Measurements from ENCODE around the gene SUSD6. TPM values are rescaled to one million over a fixed set of nuclear protein-coding genes. Genes with fewer than 3 reads are reported as not detected.
A peak's percentile ranks its signal among the peaks of the same experiment; 100 is the strongest.

Gene SUSD6
- total and polyA plus RNA-seq, 2 experiments from 2014 or later: 2.8 to 3.4 TPM

DNA sequence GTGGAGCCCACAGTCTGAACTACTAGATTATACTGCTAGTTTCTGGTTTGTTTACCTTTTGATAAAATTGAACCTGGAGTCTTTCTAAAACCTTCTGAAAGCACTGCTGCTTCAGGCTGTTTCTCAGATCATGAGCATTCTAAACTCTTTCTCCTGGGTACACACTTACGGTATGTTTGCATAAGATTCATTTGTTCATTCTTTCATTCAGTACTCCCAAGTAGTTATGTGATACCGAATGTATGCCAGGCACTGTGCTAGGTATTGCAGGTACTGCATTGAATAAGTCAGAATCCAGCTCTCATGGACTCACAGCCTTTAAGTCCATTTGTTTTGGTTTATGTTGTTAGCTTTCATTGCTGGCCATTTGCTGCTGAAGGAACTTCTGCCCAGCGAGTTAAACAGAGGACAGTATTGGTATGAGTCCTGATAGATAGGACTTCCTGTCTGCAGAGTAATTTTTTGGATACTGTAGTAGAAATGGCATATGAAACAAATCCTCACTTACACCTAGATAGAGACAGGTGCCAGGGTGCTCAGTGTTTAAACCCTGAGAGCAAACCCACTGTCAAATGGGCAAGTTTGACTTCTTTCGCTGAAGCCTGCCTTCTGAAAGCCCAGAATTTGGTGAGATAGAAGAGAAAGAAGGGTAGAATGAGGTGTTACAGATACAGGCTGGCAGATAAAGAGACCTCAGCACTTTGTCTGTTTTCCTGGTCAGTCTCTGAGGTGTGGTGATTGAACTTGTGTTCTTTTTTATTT, 2.1 kb downstream of the SUSD6 start:
- H3K27me3 Mint-ChIP-seq (ENCODE audit: insufficient read depth, low read depth, poor library complexity): peaks cover 12% of the 10 kb centered on the region
- Histone ChIP-seq H2AFZ (no peak overlapping the region), H3K79me2 (replicated peaks; ENCODE audit: insufficient read depth) (no peaks in the 10 kb centered on the region), H3K27me3 (ENCODE audit: insufficient read depth) (peaks cover 19% of the 10 kb centered on the region), H3K9me2 (ENCODE audit: insufficient read depth) (no peaks in the 10 kb centered on the region), H3K4me3 (peak overlapping the region; percentile 86; the same call in 1 of the 2 replicates), H3K4me2 (peak overlapping the region; percentile 97; the same call in 1 of the 2 replicates), H3K27ac (ENCODE audit: low read depth) (no peak overlapping the region), H3F3A (replicated peaks; ENCODE audit: low read depth) (no peaks in the 10 kb centered on the region; the same call in 1 of the 2 replicates), H3K36me3 (ENCODE audit: insufficient read depth) (no peaks in the 10 kb centered on the region), H4K20me1 (replicated peaks; ENCODE audit: insufficient read depth) (no peaks in the 10 kb centered on the region), H3K4me1 (ENCODE audit: insufficient read depth) (peaks cover 16% of the 10 kb centered on the region)
- H3K4me1 Mint-ChIP-seq: peaks cover 46% of the 10 kb centered on the region
- no peaks in the 10 kb centered on the region for H3K9me3 Mint-ChIP-seq
- no peaks in the 10 kb centered on the region; the same call in 2 of the 3 replicates for H3K36me3 Mint-ChIP-seq (ENCODE audit: low read depth)
- no peak for TF ChIP-seq STAT1 (IDR thresholded peaks at IDR 0.05; ENCODE audit: unreplicated experiment)
- no peak overlapping the region for H3K27ac Mint-ChIP-seq
- H3K4me3 Mint-ChIP-seq: no peak overlapping the region
- ATAC-seq (no peak), DNase-seq (ENCODE audit: low spot score) (no peak)

DNA sequence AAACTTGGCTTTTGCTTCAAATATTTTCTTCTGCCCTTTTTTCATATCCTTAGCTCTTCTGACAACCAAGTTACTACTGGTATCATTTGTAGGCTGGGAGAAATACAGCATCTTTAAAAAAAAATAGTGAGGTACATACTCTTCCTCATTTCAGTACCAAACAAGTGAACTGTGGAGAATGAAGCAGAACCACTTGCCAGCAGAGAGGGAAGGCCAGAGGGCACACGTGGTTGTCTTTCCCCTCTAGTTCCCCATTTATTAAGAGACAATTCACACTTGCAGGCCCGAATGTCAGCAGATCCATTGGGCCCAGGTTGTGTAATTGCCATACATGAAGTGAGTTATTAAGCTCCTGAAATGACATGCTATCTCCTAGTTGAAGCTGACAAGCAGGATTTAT, 3.2 kb downstream of the SUSD6 start:
- peaks cover 12% of the 10 kb centered on the region for H3K27me3 Mint-ChIP-seq (ENCODE audit: insufficient read depth, low read depth, poor library complexity)
- H3K4me3 ChIP-seq: no peak overlapping the region
- no peak for ATAC-seq
- H3K4me3 Mint-ChIP-seq: no peak overlapping the region
- H3K9me2 ChIP-seq (ENCODE audit: insufficient read depth): no peaks in the 10 kb centered on the region
- H2AFZ ChIP-seq: no peak overlapping the region
- H3K9me3 Mint-ChIP-seq: no peaks in the 10 kb centered on the region
- peaks cover 19% of the 10 kb centered on the region for H3K27me3 ChIP-seq (ENCODE audit: insufficient read depth)
- no peaks in the 10 kb centered on the region for H3K79me2 ChIP-seq (replicated peaks; ENCODE audit: insufficient read depth)
- peaks cover 16% of the 10 kb centered on the region for H3K4me1 ChIP-seq (ENCODE audit: insufficient read depth)
- no peak overlapping the region for H3K27ac Mint-ChIP-seq
- H3F3A ChIP-seq (replicated peaks; ENCODE audit: low read depth): no peaks in the 10 kb centered on the region; the same call in 1 of the 2 replicates
- no peaks in the 10 kb centered on the region; the same call in 2 of the 3 replicates for H3K36me3 Mint-ChIP-seq (ENCODE audit: low read depth)
- no peak overlapping the region for H3K27ac ChIP-seq (ENCODE audit: low read depth)
- no peaks in the 10 kb centered on the region for H4K20me1 ChIP-seq (replicated peaks; ENCODE audit: insufficient read depth)
- peaks cover 40% of the 10 kb centered on the region for H3K4me1 Mint-ChIP-seq
- no peak overlapping the region for H3K4me2 ChIP-seq
- H3K36me3 ChIP-seq (ENCODE audit: insufficient read depth): no peaks in the 10 kb centered on the region
- no peak for DNase-seq (ENCODE audit: low spot score)
- TF ChIP-seq STAT1 (IDR thresholded peaks at IDR 0.05; ENCODE audit: unreplicated experiment): no peak
- TF ChIP-seq, protein P1, sequence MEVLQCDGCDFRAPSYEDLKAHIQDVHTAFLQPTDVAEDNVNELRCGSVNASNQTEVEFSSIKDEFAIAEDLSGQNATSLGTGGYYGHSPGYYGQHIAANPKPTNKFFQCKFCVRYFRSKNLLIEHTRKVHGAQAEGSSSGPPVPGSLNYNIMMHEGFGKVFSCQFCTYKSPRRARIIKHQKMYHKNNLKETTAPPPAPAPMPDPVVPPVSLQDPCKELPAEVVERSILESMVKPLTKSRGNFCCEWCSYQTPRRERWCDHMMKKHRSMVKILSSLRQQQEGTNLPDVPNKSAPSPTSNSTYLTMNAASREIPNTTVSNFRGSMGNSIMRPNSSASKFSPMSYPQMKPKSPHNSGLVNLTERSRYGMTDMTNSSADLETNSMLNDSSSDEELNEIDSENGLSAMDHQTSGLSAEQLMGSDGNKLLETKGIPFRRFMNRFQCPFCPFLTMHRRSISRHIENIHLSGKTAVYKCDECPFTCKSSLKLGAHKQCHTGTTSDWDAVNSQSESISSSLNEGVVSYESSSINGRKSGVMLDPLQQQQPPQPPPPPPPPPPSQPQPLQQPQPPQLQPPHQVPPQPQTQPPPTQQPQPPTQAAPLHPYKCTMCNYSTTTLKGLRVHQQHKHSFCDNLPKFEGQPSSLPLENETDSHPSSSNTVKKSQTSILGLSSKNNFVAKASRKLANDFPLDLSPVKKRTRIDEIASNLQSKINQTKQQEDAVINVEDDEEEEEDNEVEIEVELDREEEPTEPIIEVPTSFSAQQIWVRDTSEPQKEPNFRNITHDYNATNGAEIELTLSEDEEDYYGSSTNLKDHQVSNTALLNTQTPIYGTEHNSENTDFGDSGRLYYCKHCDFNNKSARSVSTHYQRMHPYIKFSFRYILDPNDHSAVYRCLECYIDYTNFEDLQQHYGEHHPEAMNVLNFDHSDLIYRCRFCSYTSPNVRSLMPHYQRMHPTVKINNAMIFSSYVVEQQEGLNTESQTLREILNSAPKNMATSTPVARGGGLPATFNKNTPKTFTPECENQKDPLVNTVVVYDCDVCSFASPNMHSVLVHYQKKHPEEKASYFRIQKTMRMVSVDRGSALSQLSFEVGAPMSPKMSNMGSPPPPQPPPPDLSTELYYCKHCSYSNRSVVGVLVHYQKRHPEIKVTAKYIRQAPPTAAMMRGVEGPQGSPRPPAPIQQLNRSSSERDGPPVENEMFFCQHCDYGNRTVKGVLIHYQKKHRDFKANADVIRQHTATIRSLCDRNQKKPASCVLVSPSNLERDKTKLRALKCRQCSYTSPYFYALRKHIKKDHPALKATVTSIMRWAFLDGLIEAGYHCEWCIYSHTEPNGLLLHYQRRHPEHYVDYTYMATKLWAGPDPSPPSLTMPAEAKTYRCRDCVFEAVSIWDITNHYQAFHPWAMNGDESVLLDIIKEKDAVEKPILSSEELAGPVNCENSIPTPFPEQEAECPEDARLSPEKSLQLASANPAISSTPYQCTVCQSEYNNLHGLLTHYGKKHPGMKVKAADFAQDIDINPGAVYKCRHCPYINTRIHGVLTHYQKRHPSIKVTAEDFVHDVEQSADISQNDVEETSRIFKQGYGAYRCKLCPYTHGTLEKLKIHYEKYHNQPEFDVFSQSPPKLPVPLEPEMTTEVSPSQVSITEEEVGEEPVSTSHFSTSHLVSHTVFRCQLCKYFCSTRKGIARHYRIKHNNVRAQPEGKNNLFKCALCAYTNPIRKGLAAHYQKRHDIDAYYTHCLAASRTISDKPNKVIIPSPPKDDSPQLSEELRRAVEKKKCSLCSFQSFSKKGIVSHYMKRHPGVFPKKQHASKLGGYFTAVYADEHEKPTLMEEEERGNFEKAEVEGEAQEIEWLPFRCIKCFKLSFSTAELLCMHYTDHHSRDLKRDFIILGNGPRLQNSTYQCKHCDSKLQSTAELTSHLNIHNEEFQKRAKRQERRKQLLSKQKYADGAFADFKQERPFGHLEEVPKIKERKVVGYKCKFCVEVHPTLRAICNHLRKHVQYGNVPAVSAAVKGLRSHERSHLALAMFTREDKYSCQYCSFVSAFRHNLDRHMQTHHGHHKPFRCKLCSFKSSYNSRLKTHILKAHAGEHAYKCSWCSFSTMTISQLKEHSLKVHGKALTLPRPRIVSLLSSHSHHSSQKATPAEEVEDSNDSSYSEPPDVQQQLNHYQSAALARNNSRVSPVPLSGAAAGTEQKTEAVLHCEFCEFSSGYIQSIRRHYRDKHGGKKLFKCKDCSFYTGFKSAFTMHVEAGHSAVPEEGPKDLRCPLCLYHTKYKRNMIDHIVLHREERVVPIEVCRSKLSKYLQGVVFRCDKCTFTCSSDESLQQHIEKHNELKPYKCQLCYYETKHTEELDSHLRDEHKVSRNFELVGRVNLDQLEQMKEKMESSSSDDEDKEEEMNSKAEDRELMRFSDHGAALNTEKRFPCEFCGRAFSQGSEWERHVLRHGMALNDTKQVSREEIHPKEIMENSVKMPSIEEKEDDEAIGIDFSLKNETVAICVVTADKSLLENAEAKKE (CRISPR knock-in tag; IDR thresholded peaks at IDR 0.05): no peak
- TF ChIP-seq EZH2phosphoT487 (IDR thresholded peaks at IDR 0.05; ENCODE audit: unreplicated experiment): no peak
- TF ChIP-seq, protein P2, sequence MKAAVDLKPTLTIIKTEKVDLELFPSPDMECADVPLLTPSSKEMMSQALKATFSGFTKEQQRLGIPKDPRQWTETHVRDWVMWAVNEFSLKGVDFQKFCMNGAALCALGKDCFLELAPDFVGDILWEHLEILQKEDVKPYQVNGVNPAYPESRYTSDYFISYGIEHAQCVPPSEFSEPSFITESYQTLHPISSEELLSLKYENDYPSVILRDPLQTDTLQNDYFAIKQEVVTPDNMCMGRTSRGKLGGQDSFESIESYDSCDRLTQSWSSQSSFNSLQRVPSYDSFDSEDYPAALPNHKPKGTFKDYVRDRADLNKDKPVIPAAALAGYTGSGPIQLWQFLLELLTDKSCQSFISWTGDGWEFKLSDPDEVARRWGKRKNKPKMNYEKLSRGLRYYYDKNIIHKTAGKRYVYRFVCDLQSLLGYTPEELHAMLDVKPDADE (IDR thresholded peaks at IDR 0.05): no peak
- no peak for TF ChIP-seq EZH2 (IDR thresholded peaks at IDR 0.05; ENCODE audit: low read depth, unreplicated experiment)
- TF ChIP-seq JUNB (IDR thresholded peaks at IDR 0.05; ENCODE audit: unreplicated experiment): no peak
- no peak for TF ChIP-seq NANOG (IDR thresholded peaks at IDR 0.05; ENCODE audit: borderline replicate concordance)
- TF ChIP-seq, protein P3, sequence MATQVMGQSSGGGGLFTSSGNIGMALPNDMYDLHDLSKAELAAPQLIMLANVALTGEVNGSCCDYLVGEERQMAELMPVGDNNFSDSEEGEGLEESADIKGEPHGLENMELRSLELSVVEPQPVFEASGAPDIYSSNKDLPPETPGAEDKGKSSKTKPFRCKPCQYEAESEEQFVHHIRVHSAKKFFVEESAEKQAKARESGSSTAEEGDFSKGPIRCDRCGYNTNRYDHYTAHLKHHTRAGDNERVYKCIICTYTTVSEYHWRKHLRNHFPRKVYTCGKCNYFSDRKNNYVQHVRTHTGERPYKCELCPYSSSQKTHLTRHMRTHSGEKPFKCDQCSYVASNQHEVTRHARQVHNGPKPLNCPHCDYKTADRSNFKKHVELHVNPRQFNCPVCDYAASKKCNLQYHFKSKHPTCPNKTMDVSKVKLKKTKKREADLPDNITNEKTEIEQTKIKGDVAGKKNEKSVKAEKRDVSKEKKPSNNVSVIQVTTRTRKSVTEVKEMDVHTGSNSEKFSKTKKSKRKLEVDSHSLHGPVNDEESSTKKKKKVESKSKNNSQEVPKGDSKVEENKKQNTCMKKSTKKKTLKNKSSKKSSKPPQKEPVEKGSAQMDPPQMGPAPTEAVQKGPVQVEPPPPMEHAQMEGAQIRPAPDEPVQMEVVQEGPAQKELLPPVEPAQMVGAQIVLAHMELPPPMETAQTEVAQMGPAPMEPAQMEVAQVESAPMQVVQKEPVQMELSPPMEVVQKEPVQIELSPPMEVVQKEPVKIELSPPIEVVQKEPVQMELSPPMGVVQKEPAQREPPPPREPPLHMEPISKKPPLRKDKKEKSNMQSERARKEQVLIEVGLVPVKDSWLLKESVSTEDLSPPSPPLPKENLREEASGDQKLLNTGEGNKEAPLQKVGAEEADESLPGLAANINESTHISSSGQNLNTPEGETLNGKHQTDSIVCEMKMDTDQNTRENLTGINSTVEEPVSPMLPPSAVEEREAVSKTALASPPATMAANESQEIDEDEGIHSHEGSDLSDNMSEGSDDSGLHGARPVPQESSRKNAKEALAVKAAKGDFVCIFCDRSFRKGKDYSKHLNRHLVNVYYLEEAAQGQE (IDR thresholded peaks at IDR 0.05; ENCODE audit: unreplicated experiment): no peak

Measured in GM23338 (cell line).